Peyer's patch (tissue), 4 donors: ENCODE measurements around the gene NGB.

Experiments
- POLR2A ChIP-seq, 2 donors: fragments of 450-650 bp; IDR thresholded peaks; one replicate each; pipeline ENCODE4 v1.5.1; 2017; ENCODE audit warnings: antibody characterized with exemption in 2 of 2, mild to moderate bottlenecking in 2 of 2, moderate library complexity in 2 of 2
- TF ChIP-seq, protein P1 (sequence below), 6 experiments: fragments of 450-650 bp in 4 of 6; fragments of 200-600 bp in 2 of 6; sonication (generic) in 1 of 6; IDR thresholded peaks; one replicate each; pipeline ENCODE4 v1.5.1; 2017 to 2019; ENCODE audit warnings: antibody characterized with exemption in 6 of 6, mild to moderate bottlenecking in 3 of 6, moderate library complexity in 1 of 6

DNA sequence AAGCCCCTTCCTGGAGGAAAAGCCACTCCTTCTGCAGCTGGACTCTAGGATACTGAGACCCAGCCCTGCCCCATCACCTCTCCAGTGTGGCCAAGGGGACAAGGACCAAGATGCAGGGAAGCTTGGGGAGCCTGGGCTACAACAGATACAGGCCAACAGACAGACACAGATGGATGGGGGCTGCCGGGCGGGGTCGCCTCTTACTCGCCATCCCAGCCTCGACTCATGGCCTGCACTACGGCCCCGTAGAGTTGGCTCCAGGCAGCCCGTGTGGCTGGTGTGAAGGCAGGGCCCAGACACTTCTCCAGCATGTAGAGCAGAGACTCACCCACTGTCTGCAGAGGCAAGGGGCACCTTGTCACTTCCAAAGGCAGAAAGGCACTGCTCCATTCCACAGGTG is 4.7 kb downstream of the NGB start:
- TF ChIP-seq, protein P1, sequence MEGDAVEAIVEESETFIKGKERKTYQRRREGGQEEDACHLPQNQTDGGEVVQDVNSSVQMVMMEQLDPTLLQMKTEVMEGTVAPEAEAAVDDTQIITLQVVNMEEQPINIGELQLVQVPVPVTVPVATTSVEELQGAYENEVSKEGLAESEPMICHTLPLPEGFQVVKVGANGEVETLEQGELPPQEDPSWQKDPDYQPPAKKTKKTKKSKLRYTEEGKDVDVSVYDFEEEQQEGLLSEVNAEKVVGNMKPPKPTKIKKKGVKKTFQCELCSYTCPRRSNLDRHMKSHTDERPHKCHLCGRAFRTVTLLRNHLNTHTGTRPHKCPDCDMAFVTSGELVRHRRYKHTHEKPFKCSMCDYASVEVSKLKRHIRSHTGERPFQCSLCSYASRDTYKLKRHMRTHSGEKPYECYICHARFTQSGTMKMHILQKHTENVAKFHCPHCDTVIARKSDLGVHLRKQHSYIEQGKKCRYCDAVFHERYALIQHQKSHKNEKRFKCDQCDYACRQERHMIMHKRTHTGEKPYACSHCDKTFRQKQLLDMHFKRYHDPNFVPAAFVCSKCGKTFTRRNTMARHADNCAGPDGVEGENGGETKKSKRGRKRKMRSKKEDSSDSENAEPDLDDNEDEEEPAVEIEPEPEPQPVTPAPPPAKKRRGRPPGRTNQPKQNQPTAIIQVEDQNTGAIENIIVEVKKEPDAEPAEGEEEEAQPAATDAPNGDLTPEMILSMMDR (IDR thresholded peaks at IDR 0.05), result no peak
- TF ChIP-seq POLR2A (IDR thresholded peaks at IDR 0.05), result no peak
